ENCODE results near the gene DEPDC5.
"Not testable (repeated sequence)": the region's sequence is repeated elsewhere in the genome, so short reads cannot be mapped to it uniquely, and the experiment has no call there.

DEPDC5 gene

DNA sequence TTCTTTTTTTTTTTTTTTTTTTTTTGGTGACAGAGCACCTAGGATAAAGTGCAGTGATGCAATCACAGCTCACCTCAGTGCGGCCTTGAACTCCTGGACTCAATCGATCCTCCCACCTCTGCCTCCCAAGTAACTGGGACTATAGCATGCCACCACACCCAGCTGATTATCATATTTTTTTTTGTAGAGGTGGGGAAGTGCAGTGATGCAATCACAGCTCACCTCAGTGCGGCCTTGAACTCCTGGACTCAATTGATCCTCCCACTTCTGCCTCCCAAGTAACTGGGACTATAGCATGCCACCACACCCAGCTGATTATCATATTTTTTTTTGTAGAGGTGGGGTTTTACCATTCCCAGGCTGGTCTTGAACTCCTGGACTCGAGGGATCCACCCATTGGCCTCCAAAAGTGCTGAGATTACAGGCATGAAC, 61.6 kb downstream of the DEPDC5 start:
- not testable (repeated sequence) for DNase-seq (ENCODE audit: low read depth in 2 of 2)

DNA sequence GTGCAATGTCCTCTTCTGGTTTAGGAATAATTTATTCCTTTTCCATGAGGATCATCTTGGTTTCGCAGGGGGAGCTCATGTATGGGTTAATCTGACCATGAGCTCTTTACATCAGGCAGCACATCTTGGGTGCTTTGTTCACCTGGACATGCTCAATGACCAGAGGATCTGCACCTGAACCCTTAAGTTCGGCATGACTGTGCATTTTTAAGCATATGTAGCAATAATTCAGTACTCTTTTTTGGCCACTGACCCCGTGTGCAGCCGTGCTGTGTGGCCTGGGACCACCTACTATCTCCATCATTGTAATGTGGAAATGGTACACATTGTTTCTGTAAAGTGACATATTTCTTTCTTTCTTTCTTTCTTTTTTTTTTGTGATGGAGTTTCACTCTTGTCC, 62.9 kb downstream of the DEPDC5 start:
- no peak for DNase-seq (ENCODE audit: low read depth in 2 of 2)

DNA sequence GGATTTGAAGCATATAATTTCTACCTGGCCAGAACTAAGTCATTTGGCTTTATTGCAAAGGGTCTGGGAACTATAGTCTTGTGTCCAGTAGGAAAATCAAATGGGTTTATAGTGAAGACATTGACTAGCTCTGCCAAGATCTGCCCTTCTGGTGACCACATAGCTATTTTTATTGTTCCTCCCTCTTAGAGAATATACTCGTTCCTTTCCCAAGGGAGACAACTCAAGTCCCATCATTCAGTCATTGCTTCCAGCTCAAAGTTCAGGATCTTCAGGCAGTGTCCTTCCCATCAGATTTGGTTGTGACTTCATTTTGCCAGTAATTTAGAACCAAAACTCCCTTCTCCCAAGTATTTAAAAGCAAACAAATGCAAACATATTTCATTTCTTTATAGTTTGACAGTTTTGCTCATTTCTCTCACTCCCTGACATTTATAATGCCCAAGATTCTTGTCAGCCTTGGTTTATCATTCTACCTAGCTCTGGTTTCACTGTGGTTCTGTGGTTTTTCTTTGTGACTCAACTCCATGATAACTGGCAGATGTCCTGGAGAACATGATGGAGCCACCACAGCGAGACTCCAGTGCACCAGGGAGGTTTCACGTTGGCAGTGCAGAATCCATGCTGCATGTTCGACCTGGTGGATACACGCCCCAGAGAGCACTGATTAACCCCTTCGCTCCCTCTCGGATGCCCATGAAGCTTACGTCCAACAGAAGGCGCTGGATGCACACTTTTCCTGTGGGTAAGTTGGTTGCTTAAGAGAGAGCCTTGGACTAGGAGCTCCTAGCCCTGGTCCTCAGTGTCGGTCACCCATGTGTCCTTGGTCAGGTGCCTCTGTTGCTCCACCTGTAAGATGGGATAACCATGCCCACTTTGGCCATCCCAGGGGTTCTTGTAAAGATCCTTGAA, 64.9 kb downstream of the DEPDC5 start:
- no peak for DNase-seq (ENCODE audit: low read depth in 2 of 2)

DNA sequence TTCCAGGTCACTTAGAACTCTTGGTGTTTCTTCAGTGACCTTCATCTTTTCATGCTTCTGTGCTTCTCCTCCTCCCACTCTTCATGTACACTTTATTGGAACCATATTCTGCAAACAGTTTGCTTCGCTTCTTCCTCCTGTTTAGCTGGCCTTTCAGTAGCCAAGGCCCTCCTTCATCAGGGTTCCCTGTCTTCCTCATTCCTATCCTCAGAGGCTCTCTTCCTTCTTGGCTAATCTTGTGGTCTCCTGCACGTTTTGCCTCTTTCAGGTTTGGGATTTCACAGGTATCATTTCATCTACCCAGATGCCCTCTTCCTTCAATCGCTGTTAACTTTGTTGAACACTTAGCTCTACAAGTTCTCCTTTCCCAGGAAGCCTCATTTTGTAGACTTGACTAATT, 66.8 kb downstream of the DEPDC5 start:
- no peak for DNase-seq (ENCODE audit: low read depth in 2 of 2)

DNA sequence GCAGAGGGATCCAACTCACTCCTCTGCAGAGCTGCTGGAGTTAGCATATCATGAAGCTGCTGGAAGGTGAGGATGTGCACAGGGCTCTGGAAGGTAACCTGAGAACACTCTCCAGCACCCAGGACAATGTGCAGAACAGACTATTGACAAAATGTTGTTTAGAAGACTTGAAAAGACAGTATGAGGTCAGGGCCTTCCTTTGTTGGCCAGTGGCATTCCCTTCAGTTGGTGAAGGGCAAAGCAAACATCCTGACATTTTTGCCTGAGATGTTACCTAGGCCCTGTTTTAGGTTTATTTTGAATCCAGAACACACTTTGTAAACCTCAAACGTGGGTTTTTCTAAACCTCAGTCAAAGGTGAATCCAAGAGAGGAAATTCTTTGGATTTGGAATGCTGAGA, 67.8 kb downstream of the DEPDC5 start:
- no peak for DNase-seq (ENCODE audit: low read depth in 2 of 2)

DNA sequence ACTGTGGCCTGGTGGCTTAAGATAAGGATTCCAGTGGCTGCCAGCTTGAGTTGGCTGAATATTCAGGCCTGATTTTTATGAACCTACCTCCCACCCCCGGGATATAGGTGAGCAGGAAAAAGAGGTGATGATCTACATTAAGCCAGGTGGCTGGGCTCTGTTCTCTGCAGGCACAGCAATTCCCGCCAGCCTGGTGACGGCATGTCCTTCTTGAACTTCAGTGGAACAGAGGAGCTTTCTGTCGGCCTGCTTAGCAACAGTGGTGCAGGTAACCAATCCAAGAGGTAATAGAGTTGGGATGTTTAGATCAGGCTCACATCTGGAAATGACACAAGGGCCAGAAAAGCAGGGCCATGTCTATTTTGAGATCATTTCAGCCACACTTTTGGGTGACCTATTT, 68.7 kb downstream of the DEPDC5 start:
- DNase-seq (ENCODE audit: low read depth in 2 of 2): no peak

DNA sequence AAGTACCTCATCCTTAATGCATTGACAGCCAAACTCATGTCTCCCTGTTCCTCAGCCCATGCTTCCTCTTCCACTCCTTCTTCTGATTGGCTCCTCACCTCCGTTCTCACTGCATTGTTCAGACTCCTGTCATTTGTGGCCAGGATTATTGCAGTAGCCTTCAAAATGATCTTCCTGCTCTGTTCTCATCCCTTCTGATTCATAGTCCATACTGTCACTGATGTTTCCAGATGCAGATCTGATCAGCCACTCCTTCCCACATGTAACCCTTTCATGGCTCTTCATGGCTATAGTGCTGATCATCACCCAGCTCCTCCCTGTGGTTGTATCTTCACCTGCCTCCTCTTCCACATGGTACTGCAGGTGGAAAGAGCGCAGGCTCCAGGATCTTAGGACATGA, 71.7 kb downstream of the DEPDC5 start:
- DNase-seq (ENCODE audit: low read depth in 2 of 2): no peak

DNA sequence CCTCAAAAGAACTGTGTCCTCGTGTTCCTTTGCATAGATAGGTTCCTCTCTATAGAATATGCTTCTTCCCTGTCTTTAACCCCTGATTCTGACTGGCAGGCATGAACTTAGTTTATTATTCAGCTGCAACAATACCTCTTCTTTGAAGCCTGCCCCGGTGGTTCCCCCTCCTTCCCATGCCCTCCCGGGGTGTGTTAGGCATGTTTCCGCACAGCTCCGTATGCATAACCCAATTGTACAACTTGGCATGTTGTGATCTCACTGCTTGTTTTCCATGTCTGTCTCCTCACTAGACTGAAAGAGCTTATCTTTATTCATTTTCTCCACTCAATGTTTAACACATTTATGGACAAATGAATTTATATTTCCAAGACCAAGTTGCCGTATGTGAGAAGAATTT, 72.6 kb downstream of the DEPDC5 start:
- no peak for DNase-seq (ENCODE audit: low read depth in 2 of 2)

DNA sequence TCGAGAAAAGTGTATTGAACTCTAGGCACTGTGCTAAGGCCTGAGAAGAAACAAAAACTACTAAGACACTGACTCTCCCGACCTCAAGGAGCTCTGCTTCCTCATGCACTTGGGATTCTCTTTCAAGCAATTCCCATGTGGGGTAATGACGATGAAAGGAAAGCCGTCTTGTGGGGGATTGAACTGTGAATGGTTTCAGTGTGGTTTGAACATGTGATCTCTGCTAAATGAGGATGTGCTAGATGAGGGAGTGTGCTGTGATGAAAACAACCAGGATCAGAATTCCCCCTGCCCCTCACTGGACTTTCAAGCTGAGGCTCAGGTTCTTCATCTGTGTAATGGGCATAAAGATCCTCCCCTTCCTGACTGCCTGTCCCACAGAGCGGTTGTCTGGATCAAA, 74.9 kb downstream of the DEPDC5 start:
- no peak for DNase-seq (ENCODE audit: low read depth in 2 of 2)

DNA sequence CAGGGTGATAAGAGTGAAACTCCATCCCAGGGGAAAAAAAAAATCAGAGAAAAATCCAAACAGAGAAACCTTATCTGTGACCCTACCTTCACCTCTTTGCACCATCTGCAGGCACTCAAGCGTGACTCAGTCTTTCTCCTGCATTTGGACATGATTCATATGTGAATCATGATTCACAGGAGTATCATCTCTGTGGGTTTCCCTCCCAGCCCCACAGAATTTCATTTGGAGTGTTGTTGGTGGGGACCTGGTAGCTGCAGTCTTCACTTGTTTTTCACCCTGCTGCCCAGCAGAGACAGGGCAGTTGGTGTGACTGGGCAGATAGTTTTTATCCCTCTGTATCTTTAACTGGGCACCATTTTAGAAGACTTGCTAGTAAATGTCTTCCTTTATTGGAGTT, 75.7 kb downstream of the DEPDC5 start:
- DNase-seq (ENCODE audit: low read depth in 2 of 2): peak; percentile 2 to 18

DNA sequence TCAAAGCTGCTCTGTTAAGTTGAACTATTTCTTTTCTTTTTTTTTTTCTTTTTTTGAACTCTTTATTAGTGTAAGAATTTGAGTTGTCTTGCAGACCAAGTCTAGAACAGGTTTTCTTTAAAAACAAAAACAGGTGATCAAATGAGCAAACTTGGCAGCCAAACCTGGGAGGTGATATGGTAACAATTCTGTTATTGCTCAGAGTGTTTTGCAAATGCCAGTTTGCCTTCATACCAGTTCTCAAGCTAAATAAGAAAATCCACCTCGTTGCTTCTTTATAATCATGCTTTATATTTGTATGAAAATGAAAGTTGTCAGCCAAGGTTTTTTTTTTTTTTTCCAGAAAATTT, 76.9 kb downstream of the DEPDC5 start:
- DNase-seq (ENCODE audit: low read depth in 2 of 2): no peak

DNA sequence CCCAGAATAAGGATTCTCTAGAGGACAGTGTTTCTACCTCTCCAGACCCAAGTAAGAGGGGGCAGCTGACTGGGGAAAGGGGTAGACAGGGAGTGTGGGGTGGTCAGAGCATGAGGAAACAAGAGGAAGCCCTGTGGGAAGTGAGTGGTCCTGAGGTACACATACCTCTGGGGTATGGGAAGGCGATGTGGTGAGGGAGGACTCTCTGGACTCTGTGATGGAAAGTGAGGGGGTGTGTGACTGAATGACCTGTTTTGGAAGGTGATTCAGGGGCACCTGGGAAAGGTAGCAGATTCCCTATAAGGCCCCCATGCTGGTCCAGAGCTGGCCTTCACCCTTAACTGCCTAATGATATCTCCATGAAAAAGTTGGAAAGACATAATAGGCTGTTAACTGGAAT, 80.1 kb downstream of the DEPDC5 start:
- no peak for DNase-seq (ENCODE audit: low read depth in 2 of 2)

DNA sequence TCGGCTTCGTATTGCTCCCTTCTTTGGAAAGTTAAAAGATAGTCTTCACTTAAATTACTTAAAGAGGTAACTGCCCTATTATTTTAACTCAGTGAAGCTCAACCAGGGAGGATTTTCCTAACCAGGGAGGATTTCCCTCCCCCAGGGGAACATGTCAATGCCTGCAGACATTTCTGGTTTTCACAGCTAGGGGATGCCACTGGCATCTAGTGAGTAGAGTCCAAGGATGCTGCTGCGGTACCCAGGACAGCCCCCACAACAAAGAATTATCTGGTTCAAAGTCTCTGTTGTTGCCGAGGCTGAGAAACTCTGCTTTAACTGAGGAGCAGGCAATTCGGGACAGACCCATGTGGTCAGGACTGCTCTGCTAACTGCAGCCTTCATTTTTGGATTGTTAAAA, 82.2 kb downstream of the DEPDC5 start:
- DNase-seq (ENCODE audit: low read depth in 2 of 2): no peak

DNA sequence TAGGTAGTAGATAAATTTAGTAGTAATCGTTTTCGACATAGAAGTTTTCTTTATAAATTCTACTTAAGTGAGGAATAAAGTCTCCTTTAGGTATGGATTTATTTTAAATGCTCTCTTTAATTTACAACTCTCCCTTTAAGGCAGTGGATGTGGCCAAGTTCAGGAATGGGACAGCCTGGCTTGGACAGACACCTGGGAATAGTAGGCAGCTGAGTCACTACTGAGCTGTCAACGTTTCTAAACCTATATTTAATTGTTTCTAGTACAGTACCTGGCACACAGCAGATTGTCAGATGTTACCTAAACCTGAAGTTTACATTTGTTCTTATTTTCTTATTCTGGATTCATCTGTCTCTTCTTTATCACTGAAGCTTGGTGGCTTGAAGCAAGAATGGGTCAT, 85.1 kb downstream of the DEPDC5 start:
- no peak for DNase-seq (ENCODE audit: low read depth in 2 of 2)

DNA sequence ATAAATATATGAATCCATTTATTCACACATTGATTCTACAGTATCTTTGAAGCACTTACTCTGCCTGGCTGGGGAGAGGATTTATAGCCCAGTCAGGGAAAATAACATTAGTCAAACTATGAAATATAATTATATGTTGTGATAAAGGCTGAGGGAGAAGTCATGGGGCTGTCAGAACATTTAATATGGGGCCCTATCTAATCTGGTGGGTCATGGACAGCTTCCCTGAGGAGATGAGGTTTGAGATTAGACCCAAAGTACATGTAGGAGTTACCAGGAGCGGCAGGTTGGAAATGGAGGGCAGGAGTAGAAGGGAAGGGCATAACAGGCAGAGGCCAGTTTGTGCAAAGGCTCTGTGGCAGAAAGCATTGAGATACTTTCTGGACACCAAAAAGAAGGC, 86.2 kb downstream of the DEPDC5 start:
- DNase-seq (ENCODE audit: low read depth in 2 of 2): no peak

DNA sequence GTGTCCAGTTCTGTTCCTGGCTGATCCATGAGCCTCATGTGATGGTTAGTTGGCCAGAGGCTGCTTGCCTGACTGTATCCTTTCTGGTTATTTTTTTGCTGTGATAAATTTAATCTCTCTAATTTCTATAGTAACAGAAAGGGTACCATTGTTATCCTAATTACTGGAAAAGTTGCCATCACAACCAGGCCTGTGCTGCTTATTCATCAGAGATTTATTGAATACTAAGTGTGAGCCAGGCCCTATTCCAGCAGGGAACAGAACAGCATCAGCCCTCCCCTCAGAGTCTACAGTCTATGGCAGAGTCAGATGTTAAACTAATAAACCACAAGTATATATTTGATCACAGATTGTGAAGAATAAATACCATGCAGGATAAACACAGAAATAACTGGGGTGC, 86.8 kb downstream of the DEPDC5 start:
- no peak for DNase-seq (ENCODE audit: low read depth in 2 of 2)

DNA sequence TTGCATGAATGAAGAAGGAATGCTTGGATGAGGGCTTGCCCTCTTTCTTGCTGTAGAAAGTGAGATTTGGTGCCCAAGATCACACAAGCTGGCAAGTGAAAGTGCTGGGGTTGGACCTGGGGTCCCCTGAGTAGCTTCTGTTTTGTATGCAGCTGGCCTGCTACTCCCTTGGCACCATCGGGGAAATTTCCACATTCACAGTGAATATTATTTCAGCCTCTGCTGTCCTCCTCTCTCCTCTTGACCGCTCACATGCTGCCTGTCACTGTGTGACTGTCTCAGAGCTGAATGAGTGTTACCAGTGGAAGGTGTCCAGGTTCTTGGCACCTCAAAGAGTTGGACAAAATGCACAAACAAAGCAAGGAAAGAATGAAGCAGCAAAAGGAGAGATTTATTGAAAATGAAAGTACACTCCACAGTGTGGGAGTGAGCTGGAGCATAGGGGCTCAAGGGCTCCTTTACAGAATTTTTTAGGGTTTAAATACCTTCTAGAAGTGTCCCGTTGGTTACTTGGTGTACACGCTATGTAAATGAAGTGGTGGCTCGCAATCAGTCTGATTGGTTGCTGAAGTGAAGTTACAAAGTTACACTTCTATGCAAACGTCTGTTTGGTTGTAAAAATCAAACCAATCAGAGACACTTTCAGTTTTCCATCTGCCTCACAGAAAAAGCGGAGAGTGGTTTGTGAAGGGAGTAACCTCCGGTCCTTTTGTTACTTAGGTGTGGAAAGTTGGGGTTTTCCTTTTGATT, 87.4 kb downstream of the DEPDC5 start:
- no peak for DNase-seq (ENCODE audit: low read depth in 2 of 2)

DNA sequence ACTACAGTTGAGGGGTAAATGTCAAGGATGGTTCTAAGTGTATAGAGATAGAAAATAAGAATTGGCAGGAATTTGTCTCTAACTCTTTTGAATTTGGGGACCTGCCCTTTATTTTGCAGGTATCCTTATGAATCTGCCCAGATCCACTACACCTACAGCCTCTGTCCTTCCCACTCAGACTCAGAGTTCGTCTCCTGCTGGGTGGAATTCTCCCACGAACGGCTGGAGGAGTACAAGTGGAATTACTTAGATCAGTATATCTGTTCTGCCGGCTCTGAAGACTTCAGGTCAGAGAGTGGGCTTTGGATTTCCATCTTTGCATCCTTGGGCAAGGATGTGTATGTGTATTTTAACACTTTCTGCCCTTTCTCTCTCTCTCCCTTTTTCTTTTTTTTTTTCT, 89.7 kb downstream of the DEPDC5 start:
- no peak for DNase-seq (ENCODE audit: low read depth in 2 of 2)

DNA sequence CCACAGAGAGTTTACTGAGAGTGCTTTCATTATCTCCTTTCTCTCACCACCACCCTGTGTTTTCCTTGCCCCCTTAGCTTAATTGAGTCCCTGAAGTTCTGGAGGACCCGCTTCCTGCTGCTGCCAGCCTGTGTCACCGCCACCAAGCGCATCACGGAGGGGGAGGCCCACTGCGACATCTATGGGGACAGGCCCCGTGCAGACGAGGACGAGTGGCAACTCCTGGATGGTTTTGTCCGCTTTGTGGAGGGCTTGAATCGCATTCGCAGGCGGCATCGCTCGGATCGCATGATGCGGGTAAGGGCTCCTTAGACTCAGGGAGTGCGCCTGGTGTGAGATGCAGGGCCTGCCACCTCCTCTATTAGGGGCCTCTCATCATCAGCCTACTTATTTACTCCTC, 91.1 kb downstream of the DEPDC5 start:
- DNase-seq (ENCODE audit: low read depth in 2 of 2): no peak

DNA sequence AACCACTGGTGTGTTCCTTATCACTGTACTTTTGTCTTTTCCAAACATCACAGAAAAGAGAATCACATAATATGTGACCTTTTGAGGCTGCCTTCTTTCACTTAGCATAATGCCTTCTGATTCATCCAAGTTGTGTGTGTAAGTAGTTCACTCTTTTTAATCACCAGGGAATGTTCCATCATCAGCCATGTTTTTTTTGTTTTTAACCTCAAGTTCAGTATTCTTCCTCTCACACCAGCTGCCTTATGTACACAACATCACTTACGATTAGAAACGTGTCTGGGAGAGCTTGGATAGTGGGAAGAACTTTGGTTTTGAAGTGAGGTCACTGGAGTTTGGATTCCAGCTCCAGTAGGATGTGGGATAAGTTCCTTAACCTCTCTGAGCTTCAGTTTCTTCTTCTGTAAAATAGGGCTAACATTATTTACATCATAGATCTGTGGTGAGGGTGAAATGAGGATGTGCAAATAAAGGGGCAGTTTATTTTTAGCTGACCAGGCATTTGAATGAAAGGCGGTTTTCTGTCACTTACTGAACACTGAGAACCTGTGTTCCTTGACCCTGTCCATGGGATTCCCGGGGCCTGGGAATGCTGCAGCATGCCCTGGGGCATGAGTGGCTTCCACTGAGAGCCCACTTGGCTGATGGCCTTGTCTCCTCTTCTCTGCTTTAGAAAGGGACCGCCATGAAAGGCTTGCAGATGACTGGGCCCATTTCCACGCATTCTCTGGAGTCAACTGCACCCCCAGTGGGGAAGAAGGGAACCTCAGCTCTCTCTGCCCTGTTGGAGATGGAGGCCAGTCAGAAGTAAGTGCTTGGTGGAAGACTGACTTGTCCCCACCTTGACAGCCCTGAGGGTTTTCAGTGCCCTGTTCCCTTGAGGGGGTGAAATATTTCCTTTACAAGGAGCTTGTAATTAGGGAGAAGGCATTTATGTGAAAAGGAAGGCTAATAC, 92.6 kb downstream of the DEPDC5 start:
- no peak for DNase-seq (ENCODE audit: low read depth in 2 of 2)

DNA sequence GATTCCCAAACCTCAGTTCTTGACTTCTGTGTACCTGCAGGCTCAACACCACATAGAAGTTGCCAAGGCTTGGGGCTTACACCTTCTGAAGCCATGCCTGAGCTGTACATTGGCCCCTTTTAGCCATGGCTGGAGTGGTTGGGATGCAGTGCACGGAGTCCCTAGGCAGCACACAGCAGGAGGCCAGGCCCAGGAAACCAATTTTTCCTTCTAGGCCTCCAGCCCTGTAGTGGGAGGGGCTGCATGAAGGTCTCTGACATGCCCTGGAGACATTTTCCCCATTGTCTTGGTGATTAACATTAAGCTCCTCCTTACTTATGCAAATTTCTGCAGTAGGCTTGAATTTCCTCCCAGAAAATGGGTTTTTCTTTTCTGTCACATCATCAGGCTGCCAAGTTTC, 94.6 kb downstream of the DEPDC5 start:
- DNase-seq (ENCODE audit: low read depth in 2 of 2): no peak

DNA sequence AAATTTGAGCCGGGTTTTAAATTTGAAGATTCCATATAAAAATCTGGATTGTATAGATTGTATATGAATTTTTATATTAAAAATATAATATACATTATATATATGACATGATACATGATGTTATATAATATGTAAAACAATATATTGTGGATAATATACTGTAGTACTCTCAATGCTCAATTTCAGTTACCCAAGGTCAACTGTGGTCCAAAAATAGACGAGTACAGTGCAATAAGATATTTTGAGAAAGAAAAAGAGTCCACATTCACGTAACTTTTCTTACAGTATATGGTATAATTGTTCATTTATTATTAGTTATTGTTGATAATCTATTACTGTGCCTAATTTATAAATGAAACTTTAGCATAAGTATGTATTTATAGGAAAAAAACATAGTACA, 96.3 kb downstream of the DEPDC5 start:
- DNase-seq (ENCODE audit: low read depth in 2 of 2): no peak
